AG09309 (cell line): ENCODE data around the gene PLPPR1.

Experiments used
- DNase-seq: peaks from one replicate; pipeline ENCODE4 v3.0.0-alpha.2; 2010; ENCODE audit warnings: low read depth
- H3K4me3 ChIP-seq: 2 replicates; pipeline ENCODE4 v1.5.1; 2011; ENCODE audit warnings: mild to moderate bottlenecking, low read depth, low read length, moderate library complexity; ENCODE audit not compliant: control insufficient read depth
- TF ChIP-seq, protein P1 (sequence below): IDR thresholded peaks from 2 replicates; pipeline ENCODE4 v1.5.1; 2011; ENCODE audit warnings: mild to moderate bottlenecking, low read depth, low read length, inconsistent platforms; ENCODE audit not compliant: insufficient read depth, control insufficient read depth; ENCODE audit errors: missing control alignments

Gene PLPPR1

GRCh38 chr9:101197026-101197425 lies 168.5 kb downstream of the PLPPR1 start:
- no peak for DNase-seq
- TF ChIP-seq, protein P1, sequence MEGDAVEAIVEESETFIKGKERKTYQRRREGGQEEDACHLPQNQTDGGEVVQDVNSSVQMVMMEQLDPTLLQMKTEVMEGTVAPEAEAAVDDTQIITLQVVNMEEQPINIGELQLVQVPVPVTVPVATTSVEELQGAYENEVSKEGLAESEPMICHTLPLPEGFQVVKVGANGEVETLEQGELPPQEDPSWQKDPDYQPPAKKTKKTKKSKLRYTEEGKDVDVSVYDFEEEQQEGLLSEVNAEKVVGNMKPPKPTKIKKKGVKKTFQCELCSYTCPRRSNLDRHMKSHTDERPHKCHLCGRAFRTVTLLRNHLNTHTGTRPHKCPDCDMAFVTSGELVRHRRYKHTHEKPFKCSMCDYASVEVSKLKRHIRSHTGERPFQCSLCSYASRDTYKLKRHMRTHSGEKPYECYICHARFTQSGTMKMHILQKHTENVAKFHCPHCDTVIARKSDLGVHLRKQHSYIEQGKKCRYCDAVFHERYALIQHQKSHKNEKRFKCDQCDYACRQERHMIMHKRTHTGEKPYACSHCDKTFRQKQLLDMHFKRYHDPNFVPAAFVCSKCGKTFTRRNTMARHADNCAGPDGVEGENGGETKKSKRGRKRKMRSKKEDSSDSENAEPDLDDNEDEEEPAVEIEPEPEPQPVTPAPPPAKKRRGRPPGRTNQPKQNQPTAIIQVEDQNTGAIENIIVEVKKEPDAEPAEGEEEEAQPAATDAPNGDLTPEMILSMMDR, result no peak
- no peak overlapping the region for H3K4me3 ChIP-seq

DNA sequence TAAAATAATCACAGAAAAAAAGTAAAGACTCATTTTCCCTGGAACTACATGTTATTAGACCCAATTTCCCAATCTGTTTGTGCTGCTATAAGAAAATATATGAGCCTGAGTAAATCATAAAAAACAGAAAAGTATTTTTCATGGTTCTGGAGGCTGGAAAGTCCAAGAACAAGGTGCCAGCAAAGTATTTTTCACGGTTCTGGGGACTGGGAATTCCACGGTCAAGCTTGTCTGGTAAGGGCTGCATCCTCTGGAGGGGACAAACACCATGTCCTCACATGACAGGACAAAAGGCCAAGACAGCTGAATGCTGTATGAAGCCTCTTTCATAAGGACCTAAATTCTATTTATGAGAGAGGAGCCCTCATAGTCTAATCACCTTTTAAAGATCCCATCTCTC lies 172.3 kb downstream of the PLPPR1 start:
- TF ChIP-seq, protein P1, result no peak
- H3K4me3 ChIP-seq, result no peak overlapping the region
- no peak for DNase-seq

DNA sequence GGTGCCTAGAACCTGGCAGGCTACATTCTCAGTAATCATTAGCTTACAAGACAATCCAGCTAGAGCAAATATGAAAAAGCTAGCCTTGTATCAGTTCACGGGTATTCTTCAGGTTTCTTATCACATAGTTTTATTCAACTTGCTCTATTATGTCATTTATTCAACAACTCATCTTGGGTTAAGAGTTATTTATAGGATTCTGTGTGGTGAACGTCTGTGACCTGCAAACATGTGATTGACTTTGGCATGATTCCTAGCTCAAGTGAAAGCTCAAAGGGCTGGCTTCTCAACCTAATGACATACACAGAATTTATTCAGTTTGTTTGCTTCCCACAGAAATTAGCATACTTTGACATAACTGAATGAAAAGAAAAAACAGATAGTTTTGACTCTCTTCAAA lies 173.1 kb downstream of the PLPPR1 start:
- no peak for DNase-seq
- TF ChIP-seq, protein P1, result no peak
- no peak overlapping the region for H3K4me3 ChIP-seq

DNA sequence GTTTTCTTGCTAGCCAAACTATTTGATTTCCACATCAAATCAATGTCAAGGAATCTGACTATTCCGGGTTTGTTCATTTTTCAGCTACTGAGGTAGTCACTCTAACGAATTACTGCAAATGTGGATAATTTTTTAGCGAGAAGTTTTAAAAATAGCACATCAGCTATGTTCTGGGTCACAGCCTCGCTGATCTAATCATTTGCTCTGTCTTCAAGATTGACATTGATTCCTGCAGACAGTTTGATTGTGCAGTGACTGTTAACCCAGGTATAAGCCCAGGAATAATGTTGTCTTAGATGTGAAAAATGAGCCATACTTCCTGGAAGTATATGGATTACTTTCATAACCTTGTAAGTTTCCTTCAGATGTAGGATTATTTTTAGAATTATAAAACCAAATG lies 181.1 kb downstream of the PLPPR1 start:
- no peak for DNase-seq
- TF ChIP-seq, protein P1, result no peak
- no peak overlapping the region for H3K4me3 ChIP-seq

GRCh38 chr9:101212661-101213060 lies 184.1 kb downstream of the PLPPR1 start:
- H3K4me3 ChIP-seq, result no peak overlapping the region
- TF ChIP-seq, protein P1, result no peak
- no peak for DNase-seq

GRCh38 chr9:101219030-101219429 lies 190.5 kb downstream of the PLPPR1 start:
- TF ChIP-seq, protein P1, result no peak
- no peak for DNase-seq
- H3K4me3 ChIP-seq, result no peak overlapping the region

DNA sequence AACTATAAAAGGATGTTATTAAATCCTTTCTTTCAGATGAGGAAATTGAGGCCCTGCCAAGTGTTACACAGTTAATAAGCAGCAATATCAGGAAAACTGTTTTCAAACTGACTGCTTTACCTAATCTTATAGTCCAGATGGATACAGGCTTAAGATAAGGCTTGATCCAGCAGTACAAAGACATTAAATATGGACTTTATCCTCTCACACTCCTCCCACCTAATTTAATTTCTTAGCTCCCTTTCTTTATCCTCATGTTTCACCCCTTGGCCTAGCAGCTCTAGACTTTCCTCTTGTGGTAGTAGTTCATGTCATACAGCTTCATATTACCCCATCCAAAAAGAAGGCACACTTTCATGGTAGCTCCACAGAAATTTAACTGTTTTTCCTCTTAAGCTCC lies 191.8 kb downstream of the PLPPR1 start:
- no peak for DNase-seq
- H3K4me3 ChIP-seq, result no peak overlapping the region
- TF ChIP-seq, protein P1, result no peak
